OCI-LY7 (cell line): ENCODE results near the gene DDN. TPM values are rescaled to one million over a fixed set of nuclear protein-coding genes. Genes with fewer than 3 reads are reported as not detected.

ENCODE experiments used
- BruUV-seq: library from RNA; stranded (reverse); fragments of 400-500 nt; replicated peaks from 2 replicates; lab custom pipeline; 2021; lab: Mats Ljungman, UMichigan
- CTCF ChIA-PET: fragments of 300-600 bp; sonication (Branson Sonifier 250); formaldehyde crosslinking; loops from one replicate; lab custom pipeline; 2022; ENCODE audit warnings: antibody characterized with exemption; ENCODE audit not compliant: unreplicated experiment; lab: Charles Lee
- POLR2A ChIA-PET: fragments of 300-600 bp; sonication (Branson Sonifier 250); formaldehyde crosslinking; loops from one replicate; lab custom pipeline; 2022; ENCODE audit warnings: antibody characterized with exemption; lab: Charles Lee
- DNase-seq: peaks from one replicate; pipeline ENCODE4 v3.0.0-alpha.2; 2015; ENCODE audit warnings: low spot score
- H2AFZ ChIP-seq: fragments of 200-600 bp; sonication (generic), shearing (Covaris generic); 2 replicates; pipeline ENCODE4 v1.6.1; 2014; ENCODE audit warnings: mild to moderate bottlenecking, antibody characterized with exemption, low read length, moderate library complexity
- H3K27ac ChIP-seq: fragments of 200-600 bp; sonication (generic); 2 replicates; pipeline ENCODE4 v1.5.1; 2014; ENCODE audit warnings: mixed run types, low read depth, mild to moderate bottlenecking, moderate library complexity, low read length, inconsistent platforms; ENCODE audit not compliant: poor library complexity, severe bottlenecking
- H3K36me3 ChIP-seq: fragments of 200-600 bp; sonication (generic); 2 replicates; pipeline ENCODE4 v1.6.1; 2014; ENCODE audit warnings: mild to moderate bottlenecking, antibody characterized with exemption, low read length, moderate library complexity, mixed read lengths; ENCODE audit not compliant: insufficient read depth
- H3K4me1 ChIP-seq: fragments of 200-600 bp; sonication (generic); 2 replicates; pipeline ENCODE4 v1.5.1; 2014; ENCODE audit warnings: mild to moderate bottlenecking, low read length; ENCODE audit not compliant: insufficient read depth, poor library complexity, severe bottlenecking
- H3K4me2 ChIP-seq: fragments of 200-600 bp; sonication (generic); 2 replicates; pipeline ENCODE4 v1.6.1; 2014; ENCODE audit warnings: mild to moderate bottlenecking, low read length
- H3K4me3 ChIP-seq: fragments of 200-600 bp; sonication (generic); 2 replicates; pipeline ENCODE4 v1.5.1; 2014; ENCODE audit warnings: mild to moderate bottlenecking, low read depth, low read length; ENCODE audit not compliant: poor library complexity, severe bottlenecking
- H3K79me2 ChIP-seq: fragments of 200-600 bp; sonication (generic); 2 replicates; pipeline ENCODE4 v1.6.1; 2016; ENCODE audit warnings: low read depth, mild to moderate bottlenecking, low read length, moderate library complexity, mixed read lengths; ENCODE audit not compliant: insufficient read depth
- H3K9me2 ChIP-seq: fragments of 200-600 bp; sonication (generic); 2 replicates; pipeline ENCODE4 v1.6.1; 2016; ENCODE audit warnings: mild to moderate bottlenecking, low read length, mixed read lengths; ENCODE audit not compliant: insufficient read depth
- H3K9me3 ChIP-seq: fragments of 200-600 bp; sonication (generic); 2 replicates; pipeline ENCODE4 v1.6.1; 2014; ENCODE audit warnings: mild to moderate bottlenecking, mixed run types, low read length, mixed read lengths
- H4K20me1 ChIP-seq: fragments of 200-600 bp; sonication (generic); 2 replicates; pipeline ENCODE4 v1.6.1; 2014; ENCODE audit warnings: mild to moderate bottlenecking, antibody characterized with exemption, low read length, moderate library complexity, mixed read lengths; ENCODE audit not compliant: insufficient read depth
- EZH2phosphoT487 ChIP-seq: fragments of 200-600 bp; sonication (generic); IDR thresholded peaks from 2 replicates; pipeline ENCODE4 v1.6.1; 2018; ENCODE audit warnings: low read depth, borderline replicate concordance, mild to moderate bottlenecking, mixed run types, antibody characterized with exemption, low read length, moderate library complexity, mixed read lengths
- intact Hi-C: fragments of 100-400 bp; cut with micrococcal nuclease; formaldehyde crosslinking; loops from one replicate; pipeline ENCODE4 v1.10.0; 2022; ENCODE audit not compliant: unreplicated experiment
- total RNA-seq, 2 experiments: library from RNA; depleted of rRNA in 1 of 2; stranded (reverse); fragments of >200 nt in 1 of 2; shearing (Covaris generic) in 1 of 2; gene quantifications; 2 replicates each; pipeline ENCODE4 v1.2.3, GENCODE V29; 2014 to 2022
- TF ChIP-seq, protein P1 (sequence below): fragments of 200-600 bp; sonication (generic); conservative IDR thresholded peaks from 2 replicates; pipeline ENCODE4 v1.5.1; 2014; ENCODE audit warnings: mild to moderate bottlenecking, antibody characterized with exemption, low read length, moderate library complexity, mixed read lengths

The DDN gene
- total RNA-seq, 2 experiments from 2014 or later = 0.13 TPM; not detected in 1

DNA sequence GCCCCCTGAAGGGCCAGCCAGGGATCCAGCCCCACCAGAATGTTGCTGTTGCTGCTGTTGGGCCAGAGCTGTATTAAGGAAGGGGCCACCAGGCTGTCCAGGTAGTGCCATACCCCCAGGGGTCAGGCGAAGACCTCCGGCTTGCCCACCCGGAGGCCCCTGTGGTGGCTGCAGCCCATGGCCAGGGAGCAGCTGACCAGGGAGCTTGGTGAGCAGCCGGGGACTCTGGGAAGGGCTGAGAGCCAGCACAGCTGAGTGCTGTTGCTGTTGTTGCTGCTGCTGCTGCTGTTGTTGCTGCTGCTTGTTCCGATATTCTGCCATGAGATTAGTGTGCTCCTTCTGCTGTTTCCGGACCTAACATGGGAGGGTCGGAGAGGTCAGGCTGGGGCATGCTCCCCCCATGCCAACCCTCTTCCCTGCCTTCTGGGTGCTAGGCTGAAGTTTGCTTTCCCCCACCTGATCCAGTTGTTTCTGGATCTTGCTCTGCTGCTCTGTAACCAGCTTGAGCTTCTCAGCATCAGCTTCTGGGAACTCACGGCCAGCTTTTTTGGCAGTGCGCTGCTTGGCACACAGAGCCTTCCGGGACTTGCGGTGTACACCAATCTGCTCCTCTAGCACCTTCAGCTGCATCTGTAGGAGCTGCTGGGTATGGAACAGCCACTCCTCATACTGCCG lies 34.6 kb upstream of the DDN start:
- no peaks in the 10 kb centered on the region for H3K9me3 ChIP-seq
- TF ChIP-seq, protein P1, sequence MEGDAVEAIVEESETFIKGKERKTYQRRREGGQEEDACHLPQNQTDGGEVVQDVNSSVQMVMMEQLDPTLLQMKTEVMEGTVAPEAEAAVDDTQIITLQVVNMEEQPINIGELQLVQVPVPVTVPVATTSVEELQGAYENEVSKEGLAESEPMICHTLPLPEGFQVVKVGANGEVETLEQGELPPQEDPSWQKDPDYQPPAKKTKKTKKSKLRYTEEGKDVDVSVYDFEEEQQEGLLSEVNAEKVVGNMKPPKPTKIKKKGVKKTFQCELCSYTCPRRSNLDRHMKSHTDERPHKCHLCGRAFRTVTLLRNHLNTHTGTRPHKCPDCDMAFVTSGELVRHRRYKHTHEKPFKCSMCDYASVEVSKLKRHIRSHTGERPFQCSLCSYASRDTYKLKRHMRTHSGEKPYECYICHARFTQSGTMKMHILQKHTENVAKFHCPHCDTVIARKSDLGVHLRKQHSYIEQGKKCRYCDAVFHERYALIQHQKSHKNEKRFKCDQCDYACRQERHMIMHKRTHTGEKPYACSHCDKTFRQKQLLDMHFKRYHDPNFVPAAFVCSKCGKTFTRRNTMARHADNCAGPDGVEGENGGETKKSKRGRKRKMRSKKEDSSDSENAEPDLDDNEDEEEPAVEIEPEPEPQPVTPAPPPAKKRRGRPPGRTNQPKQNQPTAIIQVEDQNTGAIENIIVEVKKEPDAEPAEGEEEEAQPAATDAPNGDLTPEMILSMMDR = no peak
- TF ChIP-seq EZH2phosphoT487 = no peak
- no peak for DNase-seq
- ChIA-PET POLR2A (interaction anchor here (0.5 kb wide), 1 partner anchor 75 kb away, joined by 4 read pairs; no protein-coding TSS in a partner anchor), CTCF (no interaction called here)
- no peak overlapping the region for H2AFZ ChIP-seq
- intact Hi-C loops = no loop called here
- H3K36me3 ChIP-seq = peaks cover 97% of the 10 kb centered on the region
- no peaks in the 10 kb centered on the region for H3K9me2 ChIP-seq
- no peaks in the 10 kb centered on the region for H3K79me2 ChIP-seq
- H3K4me3 ChIP-seq = no peak overlapping the region
- H3K4me1 ChIP-seq = no peaks in the 10 kb centered on the region
- H3K4me2 ChIP-seq = no peak overlapping the region
- H3K27ac ChIP-seq = no peak overlapping the region
- no peaks in the 10 kb centered on the region for H4K20me1 ChIP-seq
- BruUV-seq = TSS peak; percentile 22

DNA sequence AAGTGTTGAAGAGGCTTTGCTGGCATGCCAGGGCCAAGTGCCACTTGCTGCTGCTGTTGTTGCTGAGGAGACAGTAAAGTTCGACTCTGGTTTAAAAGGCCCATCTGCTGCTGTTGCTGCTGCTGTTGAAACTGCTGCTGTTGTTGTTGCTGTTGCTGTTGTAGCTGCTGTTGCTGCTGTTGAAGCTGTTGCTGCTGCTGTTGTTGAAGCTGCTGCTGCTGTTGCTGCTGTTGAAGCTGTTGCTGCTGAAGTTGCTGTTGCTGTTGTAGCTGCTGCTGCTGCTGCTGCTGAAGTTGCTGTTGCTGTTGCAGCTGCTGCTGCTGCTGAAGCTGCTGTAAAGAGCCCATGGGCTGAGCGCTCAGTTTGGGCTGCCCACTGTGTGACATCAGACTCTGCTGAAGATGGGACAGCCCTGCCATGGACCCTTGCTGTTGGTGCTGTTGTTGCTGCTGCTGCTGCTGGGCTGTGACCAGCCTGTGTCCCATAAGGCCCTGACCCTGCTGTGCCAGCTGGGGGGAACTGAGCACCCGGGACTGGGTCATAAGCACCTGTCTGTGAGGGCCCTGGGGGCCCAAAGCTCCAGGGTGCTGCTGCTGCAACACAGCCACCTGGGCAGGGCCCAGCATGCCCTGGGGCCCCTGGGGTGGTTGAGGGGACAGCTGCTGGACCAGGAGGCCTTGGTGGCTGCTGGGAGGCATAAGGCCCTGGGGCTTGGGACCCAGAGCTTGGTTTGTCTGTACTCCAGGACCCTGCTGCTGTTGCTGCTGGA lies 33.7 kb upstream of the DDN start:
- intact Hi-C loops = no loop called here
- H3K36me3 ChIP-seq = peaks cover 97% of the 10 kb centered on the region
- H3K79me2 ChIP-seq = no peaks in the 10 kb centered on the region
- no peak overlapping the region for H3K4me2 ChIP-seq
- ChIA-PET POLR2A (interaction anchor here (0.5 kb wide), 1 partner anchor 74 kb away, joined by 4 read pairs; no protein-coding TSS in a partner anchor), CTCF (no interaction called here)
- no peak overlapping the region for H2AFZ ChIP-seq
- H3K9me3 ChIP-seq = no peaks in the 10 kb centered on the region
- no TSS peak for BruUV-seq
- no peak overlapping the region for H3K4me3 ChIP-seq
- H3K4me1 ChIP-seq = no peaks in the 10 kb centered on the region
- H4K20me1 ChIP-seq = no peaks in the 10 kb centered on the region
- TF ChIP-seq, protein P1 = no peak
- TF ChIP-seq EZH2phosphoT487 = no peak
- H3K9me2 ChIP-seq = no peaks in the 10 kb centered on the region
- DNase-seq = no peak
- H3K27ac ChIP-seq = no peak overlapping the region
